Mesodermal cell (in vitro differentiated cells): ENCODE results near the gene SCN2A.

Experiments used
- H3K27ac ChIP-seq: 2 replicates; pipeline ENCODE4 v1.7.0; 2013; ENCODE audit warnings: mild to moderate bottlenecking, low read depth, low read length, moderate library complexity; ENCODE audit not compliant: severe bottlenecking
- H3K36me3 ChIP-seq: 2 replicates; pipeline ENCODE4 v1.7.1; 2013; ENCODE audit warnings: mild to moderate bottlenecking, low read length, moderate library complexity; ENCODE audit not compliant: control insufficient read depth, insufficient read depth
- H3K4me1 ChIP-seq: one replicate; pipeline ENCODE4 v1.7.1; 2013; ENCODE audit warnings: mild to moderate bottlenecking, low read length; ENCODE audit not compliant: insufficient read depth, control insufficient read depth, poor library complexity, severe bottlenecking
- H3K4me3 ChIP-seq: 2 replicates; pipeline ENCODE4 v1.7.0; 2013; ENCODE audit warnings: low read length, control low read depth, mild to moderate bottlenecking; ENCODE audit not compliant: insufficient read depth, poor library complexity, severe bottlenecking; ENCODE audit errors: extremely low read depth
- H3K9me3 ChIP-seq: 2 replicates; pipeline ENCODE4 v1.7.1; 2013; ENCODE audit warnings: mild to moderate bottlenecking, low read length, moderate library complexity; ENCODE audit not compliant: control insufficient read depth
- WGBS, 2 experiments: methylation state at CpG; one replicate each; pipeline ENCODE4 v1.1.5; 2013; ENCODE audit warnings: missing lambda C conversion rate in 2 of 2; ENCODE audit not compliant: insufficient coverage in 2 of 2; 5-methylcytosine and 5-hydroxymethylcytosine counted together

The SCN2A gene

GRCh38 chr2:165281387-165281786 lies 42.2 kb downstream of the SCN2A start:
- Histone ChIP-seq H3K4me3 (no peak overlapping the region), H3K27ac (no peak overlapping the region), H3K36me3 (no peaks in the 10 kb centered on the region), H3K9me3 (no peaks in the 10 kb centered on the region), H3K4me1 (no peaks in the 10 kb centered on the region)
- WGBS, 2 experiments, result 74 to 89% methylated on average over 3 to 4 of the region's 4 CpGs

- no peak overlapping the region for H3K4me3 ChIP-seq
- WGBS, 2 experiments, result 100% methylated on average over 1 of the region's 1 CpG
- H3K36me3 ChIP-seq, result no peaks in the 10 kb centered on the region
- H3K27ac ChIP-seq, result no peak overlapping the region
- H3K9me3 ChIP-seq, result no peaks in the 10 kb centered on the region
- H3K4me1 ChIP-seq, result no peaks in the 10 kb centered on the region
Measured at GRCh38 chr2:165283342-165283741, 44.1 kb downstream of the SCN2A start.

- no peak overlapping the region for H3K27ac ChIP-seq
- H3K4me3 ChIP-seq, result no peak overlapping the region
- no peaks in the 10 kb centered on the region for H3K4me1 ChIP-seq
- WGBS, 2 experiments, result 80 to 87% methylated on average over 1 to 2 of the region's 3 CpGs
- no peaks in the 10 kb centered on the region for H3K9me3 ChIP-seq
- H3K36me3 ChIP-seq, result no peaks in the 10 kb centered on the region
Measured at GRCh38 chr2:165287094-165287778, 48.0 kb downstream of the SCN2A start.

DNA sequence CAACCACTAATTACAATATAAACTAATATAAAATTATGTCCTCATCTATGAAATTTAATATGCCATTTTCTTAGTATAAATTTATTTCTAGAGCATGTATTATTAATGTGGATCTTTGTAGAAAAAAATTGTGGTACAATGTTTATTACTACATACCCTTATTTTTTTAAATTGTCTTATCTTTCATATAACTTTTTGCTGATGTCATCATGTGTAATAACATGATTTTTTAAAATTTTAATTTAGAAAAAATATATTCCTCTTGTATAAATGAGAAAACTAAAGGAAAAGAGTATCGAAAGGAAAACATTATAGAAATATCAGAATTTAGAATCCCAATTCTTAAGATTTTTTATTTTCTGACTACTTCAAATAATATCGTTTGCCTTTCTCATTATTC lies 49.9 kb downstream of the SCN2A start:
- Histone ChIP-seq H3K9me3 (no peaks in the 10 kb centered on the region), H3K36me3 (no peaks in the 10 kb centered on the region), H3K4me3 (no peak overlapping the region), H3K27ac (no peak overlapping the region), H3K4me1 (no peaks in the 10 kb centered on the region)
- WGBS, 2 experiments, result no CpG with 5 or more reads among the region's 2 CpGs

DNA sequence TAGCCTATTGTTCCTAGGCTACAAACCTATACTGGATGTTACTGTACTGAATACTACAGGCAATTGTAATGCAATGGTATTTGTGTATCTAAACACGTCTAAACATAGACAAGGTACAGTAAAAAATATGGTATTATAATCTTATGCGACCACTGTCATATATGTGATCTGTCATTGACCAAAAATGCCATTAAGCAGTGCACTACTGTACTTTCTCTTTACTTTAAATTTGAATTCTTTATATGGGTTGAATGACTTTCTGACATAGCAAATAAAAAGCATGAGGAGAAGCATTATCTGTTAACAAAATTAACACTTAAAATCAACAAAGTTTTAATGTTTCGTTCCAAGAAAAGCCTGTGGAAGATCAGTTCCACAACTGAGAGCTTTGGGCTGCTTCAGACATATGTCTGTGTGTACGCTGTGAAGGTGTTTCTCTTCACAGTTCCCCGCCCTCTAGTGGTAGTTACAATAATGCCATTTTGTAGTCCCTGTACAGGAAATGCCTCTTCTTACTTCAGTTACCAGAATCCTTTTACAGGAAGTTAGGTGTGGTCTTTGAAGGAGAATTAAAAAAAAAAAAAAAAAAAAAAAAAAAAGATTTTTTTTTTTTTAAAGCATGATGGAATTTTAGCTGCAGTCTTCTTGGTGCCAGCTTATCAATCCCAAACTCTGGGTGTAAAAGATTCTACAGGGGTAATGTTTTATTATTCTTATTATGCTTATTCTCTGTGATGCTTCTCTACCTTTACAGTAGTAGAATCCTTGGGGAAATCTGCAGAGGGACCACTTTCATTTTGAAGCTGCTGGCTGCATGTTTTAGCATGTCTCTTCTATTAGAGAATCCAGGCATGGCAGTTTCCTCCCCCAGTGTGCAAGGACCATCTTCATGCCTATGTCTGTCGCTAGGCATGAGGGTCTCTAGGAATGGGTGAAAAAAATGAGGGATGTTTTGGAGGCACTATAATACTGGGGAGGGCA lies 54.5 kb downstream of the SCN2A start:
- 0% methylated on average over 2 of the region's 6 CpGs; no CpG with 5 or more reads in 1 of the 2 experiments for WGBS, 2 experiments
- H3K27ac ChIP-seq, result no peak overlapping the region
- no peaks in the 10 kb centered on the region for H3K4me1 ChIP-seq
- no peaks in the 10 kb centered on the region for H3K9me3 ChIP-seq
- no peaks in the 10 kb centered on the region for H3K36me3 ChIP-seq
- H3K4me3 ChIP-seq, result no peak overlapping the region

DNA sequence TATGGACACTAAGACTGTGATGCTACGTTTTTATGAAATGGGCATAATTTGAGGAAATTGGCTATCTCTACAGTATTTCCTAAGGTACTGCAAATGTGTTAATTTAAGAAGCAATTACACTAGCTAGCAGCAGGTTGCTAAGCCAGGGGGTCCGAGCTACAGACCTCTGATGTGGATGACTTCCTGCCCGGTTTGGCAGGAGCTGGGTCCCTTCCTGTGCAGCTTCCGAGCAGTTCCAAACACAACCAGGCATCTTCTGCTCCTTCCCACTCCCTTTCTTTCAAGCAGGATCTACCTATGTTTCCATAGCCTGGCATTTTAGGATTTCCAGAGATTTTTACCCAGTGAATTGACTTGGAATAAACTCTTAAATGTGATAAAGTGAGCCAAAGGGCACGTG lies 55.7 kb downstream of the SCN2A start:
- Histone ChIP-seq H3K27ac (no peak overlapping the region), H3K9me3 (no peaks in the 10 kb centered on the region), H3K4me3 (no peak overlapping the region), H3K36me3 (no peaks in the 10 kb centered on the region), H3K4me1 (no peaks in the 10 kb centered on the region)
- 91 to 100% methylated on average over 3 to 4 of the region's 5 CpGs for WGBS, 2 experiments

DNA sequence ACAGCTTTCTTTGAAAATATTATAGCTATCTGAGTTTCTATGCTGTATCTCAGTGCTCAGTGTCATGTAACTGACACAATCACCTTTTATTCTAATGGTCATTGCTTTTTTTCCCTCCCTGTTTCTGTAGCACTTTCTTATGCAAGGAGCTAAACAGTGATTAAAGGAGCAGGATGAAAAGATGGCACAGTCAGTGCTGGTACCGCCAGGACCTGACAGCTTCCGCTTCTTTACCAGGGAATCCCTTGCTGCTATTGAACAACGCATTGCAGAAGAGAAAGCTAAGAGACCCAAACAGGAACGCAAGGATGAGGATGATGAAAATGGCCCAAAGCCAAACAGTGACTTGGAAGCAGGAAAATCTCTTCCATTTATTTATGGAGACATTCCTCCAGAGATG lies 56.4 kb downstream of the SCN2A start:
- no peaks in the 10 kb centered on the region for H3K4me1 ChIP-seq
- 87 to 98% methylated on average over 2 to 4 of the region's 4 CpGs for WGBS, 2 experiments
- H3K4me3 ChIP-seq, result no peak overlapping the region
- H3K36me3 ChIP-seq, result no peaks in the 10 kb centered on the region
- H3K27ac ChIP-seq, result no peak overlapping the region
- no peaks in the 10 kb centered on the region for H3K9me3 ChIP-seq

GRCh38 chr2:165305391-165306096 lies 66.3 kb downstream of the SCN2A start:
- H3K9me3 ChIP-seq, result no peaks in the 10 kb centered on the region
- WGBS, 2 experiments, result 24 to 65% methylated on average over 2 of the region's 3 CpGs

DNA sequence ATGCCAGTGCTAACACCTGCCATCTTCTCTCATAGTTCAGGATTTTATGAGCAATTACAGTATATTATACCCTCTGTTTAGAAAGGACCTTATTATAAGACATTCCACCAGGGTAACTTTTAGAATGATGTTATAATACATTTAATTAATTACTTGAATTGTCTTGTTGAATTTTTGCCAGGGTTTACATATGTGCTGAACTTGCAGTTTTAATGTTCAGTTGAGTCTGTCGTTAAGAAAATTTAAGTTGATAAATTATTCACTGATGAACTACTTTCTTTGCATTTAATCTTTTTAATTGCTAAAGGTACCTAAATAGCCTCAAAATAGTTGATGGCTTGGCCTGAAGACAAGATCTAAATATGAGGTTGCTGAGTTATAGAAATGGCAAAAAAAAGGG lies 68.1 kb downstream of the SCN2A start:
- no peaks in the 10 kb centered on the region for H3K4me1 ChIP-seq
- no peaks in the 10 kb centered on the region for H3K36me3 ChIP-seq
- H3K4me3 ChIP-seq, result no peak overlapping the region
- no CpG with 5 or more reads among the region's 1 CpG for WGBS, 2 experiments
- no peaks in the 10 kb centered on the region for H3K9me3 ChIP-seq
- H3K27ac ChIP-seq, result no peak overlapping the region

More at GRCh38 chr2:165305391-165306096, 66.3 kb downstream of the SCN2A start:
- no peaks in the 10 kb centered on the region for H3K36me3 ChIP-seq
- no peak overlapping the region for H3K4me3 ChIP-seq
- H3K27ac ChIP-seq, result peak overlapping the region; percentile 54
- H3K4me1 ChIP-seq, result no peaks in the 10 kb centered on the region

GRCh38 chr2:165311949-165312348 lies 72.7 kb downstream of the SCN2A start:
- no peaks in the 10 kb centered on the region for H3K9me3 ChIP-seq
- no peak overlapping the region for H3K27ac ChIP-seq
- no peak overlapping the region for H3K4me3 ChIP-seq
- H3K4me1 ChIP-seq, result no peaks in the 10 kb centered on the region
- WGBS, 2 experiments, result 60 to 86% methylated on average over 1 of the region's 1 CpG
- no peaks in the 10 kb centered on the region for H3K36me3 ChIP-seq
